Spinal cord (tissue), 10 donors: ENCODE results near the gene LRIG3. TPM values are rescaled to one million over a fixed set of nuclear protein-coding genes. Genes with fewer than 3 reads are reported as not detected.

ENCODE experiments used
- DNase-seq, 6 donors: peaks; one replicate each; pipeline versions ENCODE4 v3.0.0 to v3.0.0-alpha.2; 2013 to 2015; ENCODE audit warnings: low spot score in 6 of 6, low read depth in 4 of 6
- H3K27ac ChIP-seq: one replicate; pipeline ENCODE4 v1.5.1; 2013; ENCODE audit warnings: low read depth, low read length, control low read depth
- H3K27me3 ChIP-seq: one replicate; pipeline ENCODE4 v1.6.1; 2013; ENCODE audit warnings: low read length; ENCODE audit not compliant: control insufficient read depth, insufficient read depth
- H3K36me3 ChIP-seq: one replicate; pipeline ENCODE4 v1.6.1; 2013; ENCODE audit warnings: low read length; ENCODE audit not compliant: control insufficient read depth, insufficient read depth
- H3K4me1 ChIP-seq: one replicate; pipeline ENCODE4 v1.6.1; 2013; ENCODE audit warnings: low read length; ENCODE audit not compliant: control insufficient read depth, insufficient read depth
- H3K4me3 ChIP-seq: one replicate; pipeline ENCODE4 v1.5.1; 2013; ENCODE audit warnings: low read depth, low read length, control low read depth
- H3K9me3 ChIP-seq: one replicate; pipeline ENCODE4 v1.6.1; 2013; ENCODE audit warnings: low read length; ENCODE audit not compliant: control insufficient read depth, insufficient read depth
- WGBS: methylation state at CpG from one replicate; pipeline ENCODE4 v1.1.5; 2013; ENCODE audit warnings: missing lambda C conversion rate; ENCODE audit not compliant: insufficient coverage; 5-methylcytosine and 5-hydroxymethylcytosine counted together
- polyA plus RNA-seq, 2 donors: library from polyadenylated mRNA; unstranded; fragments of 120-200 nt; gene quantifications; one replicate each; pipeline ENCODE4 v1.2.1, GENCODE V29; 2013; ENCODE audit not compliant: insufficient read length in 2 of 2
- total RNA-seq, 2 donors: library from RNA; depleted of rRNA in 1 of 2; stranded (reverse); fragments of 120-200 nt in 1 of 2; fragments of >200 nt in 1 of 2; gene quantifications; one replicate each; pipeline versions ENCODE4 v1.2.3 to v1.2.4, GENCODE V29; 2013 to 2014
- donor health status: healthy.

The LRIG3 gene
- total and polyA plus RNA-seq, 4 donors, result 13.3 to 82.3 (median 36.9) TPM

DNA sequence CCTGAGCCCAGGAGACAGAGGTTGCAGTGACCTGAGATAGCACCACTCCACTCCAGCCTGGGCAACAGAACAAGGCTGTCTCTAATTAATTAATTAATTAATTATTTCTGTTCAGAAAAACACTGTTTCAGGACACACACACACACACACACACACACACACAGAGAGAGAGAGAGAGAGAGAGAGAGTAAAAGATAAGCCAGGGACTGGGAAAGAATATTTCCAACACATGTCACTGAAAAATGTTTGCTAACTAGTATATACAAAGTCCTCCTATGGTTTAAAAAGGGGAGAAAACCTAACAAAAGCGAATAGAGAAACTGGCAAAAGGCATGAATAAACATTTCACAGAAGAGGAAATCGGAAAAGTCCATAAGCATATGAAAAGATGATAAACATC is 18.1 kb upstream of the LRIG3 start:
- Histone ChIP-seq H3K27me3 (no peaks in the 10 kb centered on the region), H3K4me1 (no peaks in the 10 kb centered on the region), H3K27ac (no peak overlapping the region), H3K9me3 (no peaks in the 10 kb centered on the region), H3K36me3 (no peaks in the 10 kb centered on the region), H3K4me3 (no peak overlapping the region)
- no CpG with 5 or more reads among the region's 2 CpGs for WGBS
- no peak for DNase-seq

GRCh38 chr12:58934528-58934927 is 14.2 kb upstream of the LRIG3 start:
- WGBS, result 80% methylated on average over 2 of the region's 3 CpGs
- Histone ChIP-seq H3K36me3 (no peaks in the 10 kb centered on the region), H3K27ac (no peak overlapping the region), H3K27me3 (no peaks in the 10 kb centered on the region), H3K9me3 (no peaks in the 10 kb centered on the region), H3K4me1 (no peaks in the 10 kb centered on the region), H3K4me3 (no peak overlapping the region)
- DNase-seq, result no peak

GRCh38 chr12:58932806-58933681 is 12.7 kb upstream of the LRIG3 start:
- WGBS, result 68% methylated on average over 5 of the region's 8 CpGs
- no peaks in the 10 kb centered on the region for H3K9me3 ChIP-seq
- no peaks in the 10 kb centered on the region for H3K4me1 ChIP-seq
- H3K4me3 ChIP-seq, result no peak overlapping the region
- no peak for DNase-seq
- H3K36me3 ChIP-seq, result no peaks in the 10 kb centered on the region
- no peaks in the 10 kb centered on the region for H3K27me3 ChIP-seq
- no peak overlapping the region for H3K27ac ChIP-seq

DNA sequence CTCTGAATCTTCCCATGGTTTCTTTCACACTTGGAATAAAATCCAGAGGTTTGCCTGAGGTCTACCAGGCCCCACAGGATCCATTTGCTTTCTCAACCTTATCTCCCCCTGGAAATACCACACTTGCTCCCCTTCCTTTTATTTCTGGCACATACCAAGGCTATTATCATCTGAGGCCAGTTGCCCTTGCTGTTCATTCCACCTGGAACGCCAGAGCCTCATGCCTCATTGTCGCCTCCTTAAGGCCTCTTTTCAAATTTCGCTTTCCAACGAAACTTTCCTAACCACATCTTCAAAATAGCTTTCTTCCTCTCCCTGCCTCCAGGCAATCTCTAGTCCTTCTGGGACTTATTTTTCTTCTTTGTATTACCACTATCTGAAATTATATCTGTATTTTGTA is 11.2 kb upstream of the LRIG3 start:
- no peak for DNase-seq
- Histone ChIP-seq H3K27me3 (no peaks in the 10 kb centered on the region), H3K27ac (no peak overlapping the region), H3K36me3 (no peaks in the 10 kb centered on the region), H3K4me1 (no peaks in the 10 kb centered on the region), H3K9me3 (no peaks in the 10 kb centered on the region), H3K4me3 (no peak overlapping the region)
- WGBS, result 98% methylated on average over 4 of the region's 4 CpGs

GRCh38 chr12:58930770-58931324 is 10.5 kb upstream of the LRIG3 start:
- no peaks in the 10 kb centered on the region for H3K9me3 ChIP-seq
- H3K4me1 ChIP-seq, result no peaks in the 10 kb centered on the region
- no peak overlapping the region for H3K27ac ChIP-seq
- no peaks in the 10 kb centered on the region for H3K36me3 ChIP-seq
- no peaks in the 10 kb centered on the region for H3K27me3 ChIP-seq
- H3K4me3 ChIP-seq, result no peak overlapping the region
- DNase-seq, result no peak
- 90% methylated on average over 1 of the region's 2 CpGs for WGBS

GRCh38 chr12:58927120-58927519 is 6.8 kb upstream of the LRIG3 start:
- peaks cover 4% of the 10 kb centered on the region for H3K27me3 ChIP-seq
- WGBS, result 77% methylated on average over 3 of the region's 4 CpGs
- no peak overlapping the region for H3K4me3 ChIP-seq
- H3K36me3 ChIP-seq, result no peaks in the 10 kb centered on the region
- no peaks in the 10 kb centered on the region for H3K4me1 ChIP-seq
- no peaks in the 10 kb centered on the region for H3K9me3 ChIP-seq
- H3K27ac ChIP-seq, result no peak overlapping the region
- no peak for DNase-seq

DNA sequence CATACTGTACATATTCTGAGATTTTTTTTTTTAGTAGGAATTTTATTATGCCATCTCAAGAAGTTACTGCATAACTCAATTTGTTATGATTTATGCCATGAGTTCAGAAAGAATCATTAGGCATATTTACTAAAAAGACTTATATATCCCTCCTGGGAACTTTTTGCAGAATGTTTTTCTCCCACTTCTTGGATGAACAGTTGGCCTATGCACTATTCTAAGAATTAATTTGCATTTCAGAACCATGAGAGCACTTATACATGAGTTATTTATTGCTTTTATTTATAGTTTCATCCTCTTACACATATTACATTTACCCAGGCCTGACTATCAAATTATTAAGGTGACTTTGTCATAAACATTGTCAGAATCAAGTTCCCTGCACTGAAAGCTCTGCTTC is 6.3 kb upstream of the LRIG3 start:
- H3K4me1 ChIP-seq, result no peaks in the 10 kb centered on the region
- H3K27me3 ChIP-seq, result peaks cover 4% of the 10 kb centered on the region
- H3K27ac ChIP-seq, result no peak overlapping the region
- no peaks in the 10 kb centered on the region for H3K9me3 ChIP-seq
- no peak for DNase-seq
- no peaks in the 10 kb centered on the region for H3K36me3 ChIP-seq
- no peak overlapping the region for H3K4me3 ChIP-seq

DNA sequence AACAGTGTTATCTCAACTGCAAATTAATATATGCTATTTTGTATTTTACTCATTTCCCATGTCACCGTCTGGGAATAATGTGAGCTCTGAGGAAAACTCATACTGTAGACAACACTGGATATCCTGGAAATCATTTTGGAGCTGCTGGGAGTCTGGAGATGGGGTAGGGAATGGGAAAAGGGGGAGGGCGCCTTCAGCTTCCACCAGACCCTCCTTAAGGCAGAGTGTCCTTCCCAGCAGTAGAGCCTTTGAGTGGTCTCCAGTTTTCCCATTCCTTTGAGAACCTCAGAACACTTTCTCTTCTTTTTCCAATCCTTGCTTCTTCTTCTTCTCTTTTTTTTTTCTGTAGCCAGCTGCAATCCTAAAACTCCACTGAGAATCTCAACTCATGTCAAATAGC is 5.4 kb upstream of the LRIG3 start:
- no peak overlapping the region for H3K4me3 ChIP-seq
- no peaks in the 10 kb centered on the region for H3K9me3 ChIP-seq
- H3K4me1 ChIP-seq, result no peaks in the 10 kb centered on the region
- H3K36me3 ChIP-seq, result no peaks in the 10 kb centered on the region
- no CpG with 5 or more reads among the region's 2 CpGs for WGBS
- no peak overlapping the region for H3K27ac ChIP-seq
- peaks cover 6% of the 10 kb centered on the region for H3K27me3 ChIP-seq
- DNase-seq, result no peak

DNA sequence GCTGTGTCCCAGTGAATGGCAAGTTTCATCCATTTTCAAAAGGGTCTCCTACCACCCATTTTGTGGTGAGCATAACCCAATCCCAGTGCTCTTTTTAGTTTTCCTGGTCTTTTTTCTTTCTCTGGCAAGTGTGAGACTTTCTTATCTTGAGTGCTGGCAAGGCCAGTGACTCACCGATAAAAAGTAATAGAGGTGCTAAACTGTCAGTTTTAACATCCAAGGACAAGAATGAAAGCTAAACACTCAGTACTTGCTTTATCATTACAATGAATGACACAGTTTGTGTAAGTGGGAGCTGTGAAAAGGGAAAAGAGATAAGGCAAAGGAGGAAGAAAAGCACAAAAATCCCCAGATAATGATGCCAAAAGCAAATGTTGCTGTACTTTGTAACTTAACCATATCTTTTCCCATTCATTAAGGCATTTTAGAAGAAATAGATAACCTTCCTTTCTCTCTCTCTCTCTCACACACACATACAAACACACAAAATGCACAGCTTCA is 4.9 kb upstream of the LRIG3 start:
- WGBS, result no CpG with 5 or more reads among the region's 1 CpG
- Histone ChIP-seq H3K4me3 (no peak overlapping the region), H3K27ac (peak overlapping the region; percentile 25), H3K9me3 (no peaks in the 10 kb centered on the region), H3K36me3 (no peaks in the 10 kb centered on the region), H3K4me1 (peaks cover 4% of the 10 kb centered on the region), H3K27me3 (peaks cover 9% of the 10 kb centered on the region)
- DNase-seq, result no peak

DNA sequence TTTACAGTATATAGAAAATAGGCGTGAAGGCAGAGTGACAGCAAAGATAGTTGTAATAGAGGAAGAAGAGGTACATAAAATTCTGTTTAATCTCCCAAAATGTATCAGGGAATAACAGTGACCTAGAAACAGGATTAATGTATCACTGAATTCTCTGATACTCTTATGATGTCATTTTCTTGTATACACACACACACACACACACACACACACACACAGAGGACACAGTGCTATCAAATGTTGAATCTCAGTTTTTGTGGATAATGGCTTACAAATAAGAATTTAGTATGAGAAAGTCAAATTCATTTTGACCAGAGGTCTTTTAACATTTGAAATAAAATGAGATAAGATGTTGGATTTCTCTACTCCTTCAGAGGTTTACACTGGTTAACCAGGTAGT is 4.3 kb upstream of the LRIG3 start:
- DNase-seq, result no peak
- Histone ChIP-seq H3K36me3 (no peaks in the 10 kb centered on the region), H3K9me3 (no peaks in the 10 kb centered on the region), H3K4me1 (peaks cover 7% of the 10 kb centered on the region), H3K27ac (no peak overlapping the region), H3K27me3 (peaks cover 11% of the 10 kb centered on the region), H3K4me3 (no peak overlapping the region)
- no CpG with 5 or more reads among the region's 1 CpG for WGBS
